ENCODE measurements around the gene PYY. TPM values are rescaled to one million over a fixed set of nuclear protein-coding genes. Genes with fewer than 3 reads are reported as not detected.
A peak's percentile ranks its signal among the peaks of the same experiment; 100 is the strongest.

Gene PYY
- total RNA-seq, 3 donors from 2014 or later (not counting 1 experiment from before 2014, with no cell fraction given) = not detected

GRCh38 chr17:43924558-43924957, 29.2 kb downstream of the PYY start:
- DNase-seq = no peak
- no peaks in the 10 kb centered on the region for H3K36me3 ChIP-seq (ENCODE audit: control insufficient read depth, insufficient read depth, low read length)
- H3K4me1 ChIP-seq (ENCODE audit: control insufficient read depth, insufficient read depth, low read length) = peaks cover 15% of the 10 kb centered on the region
- 66% methylated on average over 2 of the region's 2 CpGs for WGBS (ENCODE audit: insufficient coverage)
- no peak for ATAC-seq
- H3K9me3 Mint-ChIP-seq = no peaks in the 10 kb centered on the region
- intact Hi-C loops (cut with micrococcal nuclease) = no loop called here
- TF ChIP-seq CTCF (IDR thresholded peaks at IDR 0.05) = no peak
- H3K27me3 ChIP-seq (ENCODE audit: control insufficient read depth, insufficient read depth, low read length) = peaks cover 10% of the 10 kb centered on the region
- H3K27ac ChIP-seq (ENCODE audit: low read length) = no peak overlapping the region
- no peak overlapping the region for H3K4me3 ChIP-seq (ENCODE audit: low read length)
- H3K27me3 Mint-ChIP-seq (ENCODE audit: low read depth in 2 of 2) = peaks cover 15 to 23% of the 10 kb centered on the region in 2 donors
- no peak overlapping the region for H3K4me3 Mint-ChIP-seq
- H3K27ac Mint-ChIP-seq = no peak overlapping the region
- H3K4me1 Mint-ChIP-seq = peaks cover 13 to 14% of the 10 kb centered on the region in 2 donors
- peaks cover 4% of the 10 kb centered on the region for H3K9me3 ChIP-seq (ENCODE audit: control insufficient read depth, insufficient read depth, low read length)
- no peaks in the 10 kb centered on the region for H3K36me3 Mint-ChIP-seq

GRCh38 chr17:43920500-43921095, 33.1 kb downstream of the PYY start:
- peaks cover 2% of the 10 kb centered on the region for H3K27me3 ChIP-seq (ENCODE audit: control insufficient read depth, insufficient read depth, low read length)

GRCh38 chr17:43918026-43918389, 35.7 kb downstream of the PYY start:
- H3K4me3 Mint-ChIP-seq = peak overlapping the region; percentile 67
- no peak overlapping the region for H3K27ac ChIP-seq (ENCODE audit: low read length)

More at GRCh38 chr17:43920500-43921095, 33.1 kb downstream of the PYY start:
- DNase-seq = no peak
- Mint-ChIP-seq H3K36me3 (no peaks in the 10 kb centered on the region), H3K4me1 (peaks cover 0 to 9% of the 10 kb centered on the region in 2 donors), H3K27me3 (ENCODE audit: low read depth in 2 of 2) (peaks cover 9 to 16% of the 10 kb centered on the region in 2 donors), H3K27ac (no peak overlapping the region), H3K9me3 (no peaks in the 10 kb centered on the region), H3K4me3 (peak overlapping the region; percentile 25)
- TF ChIP-seq CTCF (IDR thresholded peaks at IDR 0.05) = no peak
- Histone ChIP-seq H3K36me3 (ENCODE audit: control insufficient read depth, insufficient read depth, low read length) (no peaks in the 10 kb centered on the region), H3K4me1 (ENCODE audit: control insufficient read depth, insufficient read depth, low read length) (peaks cover 18% of the 10 kb centered on the region), H3K9me3 (ENCODE audit: control insufficient read depth, insufficient read depth, low read length) (no peaks in the 10 kb centered on the region), H3K4me3 (ENCODE audit: low read length) (no peak overlapping the region), H3K27ac (ENCODE audit: low read length) (no peak overlapping the region)
- intact Hi-C loops (cut with micrococcal nuclease) = no loop called here
- WGBS (ENCODE audit: insufficient coverage) = 89% methylated on average over 10 of the region's 10 CpGs
- no peak for ATAC-seq

More at GRCh38 chr17:43918026-43918389, 35.7 kb downstream of the PYY start:
- DNase-seq (no peak), ATAC-seq (no peak)
- Mint-ChIP-seq H3K27ac (peak overlapping the region in 1 of 2 donors; percentile 23), H3K27me3 (ENCODE audit: low read depth in 2 of 2) (peaks cover 0 to 9% of the 10 kb centered on the region in 2 donors), H3K36me3 (no peaks in the 10 kb centered on the region), H3K9me3 (no peaks in the 10 kb centered on the region), H3K4me1 (peaks cover 0 to 9% of the 10 kb centered on the region in 2 donors)
- intact Hi-C loops (cut with micrococcal nuclease) = no loop called here
- H3K9me3 ChIP-seq (ENCODE audit: control insufficient read depth, insufficient read depth, low read length) = no peaks in the 10 kb centered on the region
- peaks cover 18% of the 10 kb centered on the region for H3K4me1 ChIP-seq (ENCODE audit: control insufficient read depth, insufficient read depth, low read length)
- WGBS (ENCODE audit: insufficient coverage) = 60% methylated on average over 13 of the region's 13 CpGs
- H3K36me3 ChIP-seq (ENCODE audit: control insufficient read depth, insufficient read depth, low read length) = no peaks in the 10 kb centered on the region
- peak; percentile 9 for TF ChIP-seq CTCF (IDR thresholded peaks at IDR 0.05)
- H3K4me3 ChIP-seq (ENCODE audit: low read length) = peak overlapping the region; percentile 41
- H3K27me3 ChIP-seq (ENCODE audit: control insufficient read depth, insufficient read depth, low read length) = peaks cover 2% of the 10 kb centered on the region
